ENCODE data around the gene STIM1.

STIM1 gene

GRCh38 chr11:4032097-4032496 lies 176.6 kb downstream of the STIM1 start:
- H3K27me3 ChIP-seq, result no peaks in the 10 kb centered on the region
- H3K4me3 ChIP-seq, result no peak overlapping the region
- TF ChIP-seq CTCF (IDR thresholded peaks at IDR 0.05), result no peak
- no peak for DNase-seq
- peaks cover 0 to 6% (median under 1%) of the 10 kb centered on the region in 4 donors for H3K4me1 ChIP-seq
- peaks cover 0 to 8% (median 3%) of the 10 kb centered on the region in 3 donors for H3K9me3 ChIP-seq
- intact Hi-C loops (cut with DNase I; ENCODE audit: low total_unique reads), result no loop called here
- H3K36me3 ChIP-seq, result no peaks in the 10 kb centered on the region
- no peak overlapping the region for H3K27ac ChIP-seq

GRCh38 chr11:4035985-4036384 lies 180.5 kb downstream of the STIM1 start:
- no peak overlapping the region for H3K4me3 ChIP-seq
- peaks cover 0 to 8% (median 3%) of the 10 kb centered on the region in 3 donors for H3K9me3 ChIP-seq
- H3K27ac ChIP-seq, result no peak overlapping the region
- H3K27me3 ChIP-seq, result no peaks in the 10 kb centered on the region
- H3K36me3 ChIP-seq, result no peaks in the 10 kb centered on the region
- TF ChIP-seq CTCF (IDR thresholded peaks at IDR 0.05), result no peak
- intact Hi-C loops (cut with DNase I; ENCODE audit: low total_unique reads), result no loop called here
- no peaks in the 10 kb centered on the region for H3K4me1 ChIP-seq
- DNase-seq, result no peak

GRCh38 chr11:4039011-4039410 lies 183.5 kb downstream of the STIM1 start:
- Histone ChIP-seq H3K36me3 (no peaks in the 10 kb centered on the region), H3K4me3 (no peak overlapping the region), H3K4me1 (peaks cover 0 to 8% (median 3%) of the 10 kb centered on the region in 4 donors), H3K27ac (no peak overlapping the region), H3K9me3 (no peaks in the 10 kb centered on the region), H3K27me3 (no peaks in the 10 kb centered on the region)
- intact Hi-C loops (cut with DNase I; ENCODE audit: low total_unique reads), result no loop called here
- no peak for TF ChIP-seq CTCF (IDR thresholded peaks at IDR 0.05)
- no peak for DNase-seq

- no peak overlapping the region for H3K4me3 ChIP-seq
- TF ChIP-seq CTCF (IDR thresholded peaks at IDR 0.05), result no peak
- H3K27ac ChIP-seq, result no peak overlapping the region
- H3K9me3 ChIP-seq, result no peaks in the 10 kb centered on the region
- H3K27me3 ChIP-seq, result no peaks in the 10 kb centered on the region
- intact Hi-C loops (cut with DNase I; ENCODE audit: low total_unique reads), result no loop called here
- H3K36me3 ChIP-seq, result no peaks in the 10 kb centered on the region
- peaks cover 0 to 22% (median 14%) of the 10 kb centered on the region in 4 donors for H3K4me1 ChIP-seq
- no peak for DNase-seq
These were observed 185.0 kb downstream of the STIM1 start for GRCh38 chr11:4040461-4040860.

GRCh38 chr11:4041731-4042391 lies 186.4 kb downstream of the STIM1 start:
- Histone ChIP-seq H3K27ac (no peak overlapping the region), H3K36me3 (no peaks in the 10 kb centered on the region), H3K27me3 (no peaks in the 10 kb centered on the region), H3K9me3 (no peaks in the 10 kb centered on the region), H3K4me1 (peaks cover 0 to 23% (median 14%) of the 10 kb centered on the region in 4 donors), H3K4me3 (no peak overlapping the region)
- DNase-seq, result no peak
- TF ChIP-seq CTCF (IDR thresholded peaks at IDR 0.05), result no peak
- intact Hi-C loops (cut with DNase I; ENCODE audit: low total_unique reads), result no loop called here
